GM04503 (cell line): ENCODE results near the gene KLF1.
"Not testable (repeated sequence)": the region's sequence is repeated elsewhere in the genome, so short reads cannot be mapped to it uniquely, and the experiment has no call there.

Source experiments
- DNase-seq: peaks from one replicate; pipeline ENCODE4 v3.0.0-alpha.2; 2012; ENCODE audit warnings: low read depth

Gene KLF1

GRCh38 chr19:12867120-12868099 is 19.6 kb downstream of the KLF1 start:
- no peak for DNase-seq

- no peak for DNase-seq
These were observed 20.4 kb downstream of the KLF1 start for GRCh38 chr19:12866416-12867119.

GRCh38 chr19:12865746-12866415 is 21.1 kb downstream of the KLF1 start:
- no peak for DNase-seq

- DNase-seq, result no peak
These were observed 22.0 kb downstream of the KLF1 start for GRCh38 chr19:12864721-12865715.

- DNase-seq, result no peak
These were observed 22.9 kb downstream of the KLF1 start for GRCh38 chr19:12864143-12864542.

GRCh38 chr19:12859546-12859945 is 27.5 kb downstream of the KLF1 start:
- no peak for DNase-seq

- no peak for DNase-seq
These were observed 28.7 kb downstream of the KLF1 start for GRCh38 chr19:12858041-12858928.

- DNase-seq, result no peak
These were observed 30.3 kb downstream of the KLF1 start for GRCh38 chr19:12856653-12857052.

- no peak for DNase-seq
These were observed 39.6 kb downstream of the KLF1 start for GRCh38 chr19:12847159-12848139.

GRCh38 chr19:12846613-12847012 is 40.4 kb downstream of the KLF1 start:
- not testable (repeated sequence) for DNase-seq

- DNase-seq, result no peak
These were observed 42.8 kb downstream of the KLF1 start for GRCh38 chr19:12843999-12844732.

- DNase-seq, result no peak
These were observed 43.7 kb downstream of the KLF1 start for GRCh38 chr19:12843328-12843727.

GRCh38 chr19:12842511-12842910 is 44.5 kb downstream of the KLF1 start:
- no peak for DNase-seq

GRCh38 chr19:12841094-12841493 is 45.9 kb downstream of the KLF1 start:
- no peak for DNase-seq

- no peak for DNase-seq
These were observed 46.6 kb downstream of the KLF1 start for GRCh38 chr19:12840091-12841079.

GRCh38 chr19:12838886-12839756 is 47.9 kb downstream of the KLF1 start:
- DNase-seq, result no peak
